ENCODE results near the gene DDC.

DDC gene

DNA sequence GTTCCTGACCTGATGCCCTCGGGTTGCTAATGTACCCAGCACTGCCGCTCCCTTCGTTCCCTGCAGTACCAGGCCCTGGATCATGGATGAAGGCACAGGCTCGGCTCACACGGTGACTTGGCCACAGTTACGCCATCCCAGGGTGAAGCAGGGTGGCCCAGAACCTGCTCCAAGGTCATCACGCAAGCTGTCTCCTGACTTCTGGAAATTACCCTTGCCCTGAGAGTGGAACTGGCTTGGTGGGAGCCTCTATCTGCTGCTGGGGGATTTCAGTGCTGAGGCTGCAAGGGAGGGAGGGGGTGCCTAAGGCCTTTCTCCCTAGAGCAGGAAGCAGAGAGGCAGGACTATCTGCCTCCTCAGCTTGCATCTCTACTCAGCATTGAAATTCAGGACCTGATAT is 151.6 kb downstream of the DDC start:
- TF ChIP-seq, protein P1, sequence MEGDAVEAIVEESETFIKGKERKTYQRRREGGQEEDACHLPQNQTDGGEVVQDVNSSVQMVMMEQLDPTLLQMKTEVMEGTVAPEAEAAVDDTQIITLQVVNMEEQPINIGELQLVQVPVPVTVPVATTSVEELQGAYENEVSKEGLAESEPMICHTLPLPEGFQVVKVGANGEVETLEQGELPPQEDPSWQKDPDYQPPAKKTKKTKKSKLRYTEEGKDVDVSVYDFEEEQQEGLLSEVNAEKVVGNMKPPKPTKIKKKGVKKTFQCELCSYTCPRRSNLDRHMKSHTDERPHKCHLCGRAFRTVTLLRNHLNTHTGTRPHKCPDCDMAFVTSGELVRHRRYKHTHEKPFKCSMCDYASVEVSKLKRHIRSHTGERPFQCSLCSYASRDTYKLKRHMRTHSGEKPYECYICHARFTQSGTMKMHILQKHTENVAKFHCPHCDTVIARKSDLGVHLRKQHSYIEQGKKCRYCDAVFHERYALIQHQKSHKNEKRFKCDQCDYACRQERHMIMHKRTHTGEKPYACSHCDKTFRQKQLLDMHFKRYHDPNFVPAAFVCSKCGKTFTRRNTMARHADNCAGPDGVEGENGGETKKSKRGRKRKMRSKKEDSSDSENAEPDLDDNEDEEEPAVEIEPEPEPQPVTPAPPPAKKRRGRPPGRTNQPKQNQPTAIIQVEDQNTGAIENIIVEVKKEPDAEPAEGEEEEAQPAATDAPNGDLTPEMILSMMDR (conservative IDR thresholded peaks at IDR 0.05; ENCODE audit: low read length) = no peak
- TF ChIP-seq EZH2phosphoT487 (IDR thresholded peaks at IDR 0.05; ENCODE audit: borderline replicate concordance) = no peak
- Histone ChIP-seq H3K9ac (ENCODE audit: low read depth, low read length, poor library complexity, severe bottlenecking) (no peak overlapping the region), H3K9me2 (replicated peaks; ENCODE audit: low read depth, low read length) (no peaks in the 10 kb centered on the region), H3K4me2 (ENCODE audit: low read depth, low read length, poor library complexity, severe bottlenecking) (no peak overlapping the region), H3K4me1 (ENCODE audit: insufficient read depth, low read length, poor library complexity, severe bottlenecking) (no peaks in the 10 kb centered on the region), H3K4me3 (ENCODE audit: low read length, poor library complexity, severe bottlenecking) (no peak overlapping the region), H3F3A (ENCODE audit: low read depth) (no peaks in the 10 kb centered on the region), H3K9me3 (ENCODE audit: insufficient read depth, low read depth, low read length) (no peaks in the 10 kb centered on the region), H3K79me2 (ENCODE audit: insufficient read depth, low read length) (no peaks in the 10 kb centered on the region), H4K20me1 (ENCODE audit: insufficient read depth, low read length, poor library complexity, severe bottlenecking) (no peaks in the 10 kb centered on the region), H2AFZ (ENCODE audit: low read length) (no peak overlapping the region), H3K27me3 (ENCODE audit: insufficient read depth, low read length, poor library complexity, severe bottlenecking) (no peaks in the 10 kb centered on the region), H3K36me3 (ENCODE audit: insufficient read depth, low read length) (no peaks in the 10 kb centered on the region)

- Histone ChIP-seq H3K4me1 (ENCODE audit: insufficient read depth, low read length, poor library complexity, severe bottlenecking) (no peaks in the 10 kb centered on the region), H3K9me2 (replicated peaks; ENCODE audit: low read depth, low read length) (no peaks in the 10 kb centered on the region), H3K27me3 (ENCODE audit: insufficient read depth, low read length, poor library complexity, severe bottlenecking) (no peaks in the 10 kb centered on the region), H3K9me3 (ENCODE audit: insufficient read depth, low read depth, low read length) (no peaks in the 10 kb centered on the region), H3K4me2 (ENCODE audit: low read depth, low read length, poor library complexity, severe bottlenecking) (no peak overlapping the region), H2AFZ (ENCODE audit: low read length) (no peak overlapping the region), H3K4me3 (ENCODE audit: low read length, poor library complexity, severe bottlenecking) (no peak overlapping the region), H4K20me1 (ENCODE audit: insufficient read depth, low read length, poor library complexity, severe bottlenecking) (no peaks in the 10 kb centered on the region), H3K36me3 (ENCODE audit: insufficient read depth, low read length) (no peaks in the 10 kb centered on the region), H3K79me2 (ENCODE audit: insufficient read depth, low read length) (no peaks in the 10 kb centered on the region), H3K9ac (ENCODE audit: low read depth, low read length, poor library complexity, severe bottlenecking) (no peak overlapping the region), H3F3A (ENCODE audit: low read depth) (no peaks in the 10 kb centered on the region)
- TF ChIP-seq EZH2phosphoT487 (IDR thresholded peaks at IDR 0.05; ENCODE audit: borderline replicate concordance) = no peak
- TF ChIP-seq, protein P1 (conservative IDR thresholded peaks at IDR 0.05; ENCODE audit: low read length) = no peak
Measured at GRCh38 chr7:50412973-50413372, 152.2 kb downstream of the DDC start.

- TF ChIP-seq, protein P1 (conservative IDR thresholded peaks at IDR 0.05; ENCODE audit: low read length) = no peak
- no peak for TF ChIP-seq EZH2phosphoT487 (IDR thresholded peaks at IDR 0.05; ENCODE audit: borderline replicate concordance)
- no peak overlapping the region for H3K4me2 ChIP-seq (ENCODE audit: low read depth, low read length, poor library complexity, severe bottlenecking)
- H3K9ac ChIP-seq (ENCODE audit: low read depth, low read length, poor library complexity, severe bottlenecking) = no peak overlapping the region
- no peaks in the 10 kb centered on the region for H3K4me1 ChIP-seq (ENCODE audit: insufficient read depth, low read length, poor library complexity, severe bottlenecking)
- no peaks in the 10 kb centered on the region for H3K9me3 ChIP-seq (ENCODE audit: insufficient read depth, low read depth, low read length)
- no peaks in the 10 kb centered on the region for H3K36me3 ChIP-seq (ENCODE audit: insufficient read depth, low read length)
- H3K79me2 ChIP-seq (ENCODE audit: insufficient read depth, low read length) = no peaks in the 10 kb centered on the region
- no peaks in the 10 kb centered on the region for H3F3A ChIP-seq (ENCODE audit: low read depth)
- no peaks in the 10 kb centered on the region for H4K20me1 ChIP-seq (ENCODE audit: insufficient read depth, low read length, poor library complexity, severe bottlenecking)
- H3K4me3 ChIP-seq (ENCODE audit: low read length, poor library complexity, severe bottlenecking) = no peak overlapping the region
- no peaks in the 10 kb centered on the region for H3K9me2 ChIP-seq (replicated peaks; ENCODE audit: low read depth, low read length)
- no peaks in the 10 kb centered on the region for H3K27me3 ChIP-seq (ENCODE audit: insufficient read depth, low read length, poor library complexity, severe bottlenecking)
- no peak overlapping the region for H2AFZ ChIP-seq (ENCODE audit: low read length)
Measured at GRCh38 chr7:50411332-50411731, 153.9 kb downstream of the DDC start.

Measured in Loucy (cell line).